Stomach (tissue), 9 donors: Measurements from ENCODE around the gene CHAF1A. TPM values are rescaled to one million over a fixed set of nuclear protein-coding genes. Genes with fewer than 3 reads are reported as not detected.

Experiments
- DNase-seq, 2 donors: peaks; one replicate each; pipeline versions ENCODE4 v3.0.0 to v3.0.0-alpha.2; 2013 to 2019
- H3K27ac ChIP-seq, 5 donors: fragments of 200-600 bp in 4 of 5; sonication (generic) in 4 of 5; one replicate each; pipeline ENCODE4 v1.5.1; 2013 to 2019; ENCODE audit warnings: mild to moderate bottlenecking in 1 of 5, moderate library complexity in 1 of 5
- H3K27me3 ChIP-seq, 3 donors: fragments of 200-600 bp; sonication (generic); one replicate each; pipeline ENCODE4 v1.5.1; 2017 to 2019; ENCODE audit warnings: mixed run types in 1 of 3
- H3K36me3 ChIP-seq, 4 donors: fragments of 200-600 bp; sonication (generic); 1 replicate in 3 of 4; 2 replicates in 1 of 4; pipeline ENCODE4 v1.5.1; 2016 to 2019
- H3K4me1 ChIP-seq, 4 donors: fragments of 200-600 bp; sonication (generic); one replicate each; pipeline ENCODE4 v1.5.1; 2016 to 2019
- H3K4me3 ChIP-seq, 4 donors: fragments of 200-600 bp; sonication (generic) in 3 of 4; one replicate each; pipeline ENCODE4 v1.5.1; 2016 to 2019; ENCODE audit warnings: mild to moderate bottlenecking in 1 of 4
- H3K9me3 ChIP-seq, 4 donors: fragments of 200-600 bp; sonication (generic); one replicate each; pipeline ENCODE4 v1.5.1; 2016 to 2019
- EP300 ChIP-seq: sonication (generic); formaldehyde crosslinking; IDR thresholded peaks from one replicate; pipeline ENCODE4 v1.6.1; 2017; ENCODE audit warnings: antibody characterized with exemption
- POLR2A ChIP-seq, 4 donors: fragments of 450-650 bp; IDR thresholded peaks; one replicate each; pipeline ENCODE4 v1.6.1; 2016; ENCODE audit warnings: antibody characterized with exemption in 4 of 4, control low read depth in 2 of 4, mild to moderate bottlenecking in 1 of 4, moderate library complexity in 1 of 4
- POLR2AphosphoS5 ChIP-seq, 3 donors: sonication (generic); formaldehyde crosslinking; IDR thresholded peaks; one replicate each; pipeline ENCODE4 v1.6.1; 2016; ENCODE audit warnings: antibody characterized with exemption in 3 of 3
- WGBS, 5 donors: extraction: QIAGEN DNeasy Blood & Tissue Kit in 3 of 5; methylation state at CpG; one replicate each; pipeline versions ENCODE4 v1.1.5 to v1.1.7; 2013 to 2018; 5-methylcytosine and 5-hydroxymethylcytosine counted together
- intact Hi-C: fragments of 100-400 bp; cut with DNase I; formaldehyde crosslinking; loops from one replicate; pipeline ENCODE4 v1.15.1; 2023; ENCODE audit warnings: low total_unique reads
- polyA plus RNA-seq, 3 donors: library from polyadenylated mRNA; stranded (reverse); fragments of 200-250 nt; gene quantifications; one replicate each; pipeline ENCODE4 v1.2.3, GENCODE V29; 2013
- total RNA-seq, 5 donors: library from RNA; depleted of rRNA; stranded (reverse); fragments of >200 nt; gene quantifications; one replicate each; pipeline versions ENCODE4 v1.1.0 to v1.2.3, GENCODE V29; 2014 to 2016
- TF ChIP-seq, protein P1 (sequence below), 7 experiments: fragments of 450-650 bp in 4 of 7; fragments of 200-600 bp in 3 of 7; sonication (generic) in 3 of 7; IDR thresholded peaks; one replicate each; pipeline ENCODE4 v1.5.1; 2016 to 2019; ENCODE audit warnings: antibody characterized with exemption in 7 of 7, control low read depth in 2 of 7, mild to moderate bottlenecking in 1 of 7
- donor health status: healthy with polysubstance abuse.
- donor health status: Bipolar disorder and iron deficiency.
- donor health status: healthy.

CHAF1A gene
- total and polyA plus RNA-seq, 8 donors = 1.8 to 100 (median 6.5) TPM

DNA sequence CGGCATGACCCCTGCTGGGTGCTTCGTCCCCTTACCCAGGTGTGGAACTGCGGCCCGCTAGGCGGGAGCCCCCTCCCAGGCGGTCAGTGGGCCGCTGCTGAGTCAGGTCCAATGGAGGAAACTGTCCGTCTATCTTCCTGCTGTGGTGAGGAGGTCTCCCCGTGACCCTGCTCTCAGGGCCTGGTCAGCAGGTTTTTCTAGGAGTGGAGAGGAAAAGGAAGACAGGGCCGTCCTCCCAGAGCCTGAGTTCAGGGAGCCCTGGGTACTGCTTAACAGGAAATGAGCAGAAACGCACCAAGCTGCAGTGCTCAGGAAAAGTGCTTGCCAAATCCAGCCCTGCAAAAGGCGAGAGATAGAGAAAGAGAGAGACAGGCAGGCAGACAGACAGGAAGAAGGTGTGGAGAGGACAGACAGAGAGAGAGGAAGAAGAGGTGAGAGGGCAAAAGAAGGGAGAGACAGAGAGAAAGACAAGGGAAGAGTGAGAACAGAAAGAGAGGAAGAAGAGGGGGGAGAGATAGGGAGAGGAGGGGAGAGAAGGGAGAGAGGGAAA lies 12.3 kb upstream of the CHAF1A start:
- Histone ChIP-seq H3K4me1 (peaks cover 82 to 94% (median 90%) of the 10 kb centered on the region in 4 donors), H3K27ac (peak overlapping the region; percentile 42 to 87 (median 82)), H3K9me3 (no peaks in the 10 kb centered on the region), H3K36me3 (peaks cover 5 to 20% (median 13%) of the 10 kb centered on the region in 4 donors), H3K4me3 (peak overlapping the region in 3 of 4 donors; percentile 7 to 22 (median 20)), H3K27me3 (no peaks in the 10 kb centered on the region)
- 38 to 54% (median 50%) methylated on average over 10 to 12 of the region's 12 CpGs for WGBS, 5 donors
- TF ChIP-seq EP300 (no peak), POLR2A (IDR thresholded peaks at IDR 0.05) (no peak), POLR2AphosphoS5 (IDR thresholded peaks at IDR 0.05) (peak in 1 of 3 donors; percentile 26)
- TF ChIP-seq, protein P1, sequence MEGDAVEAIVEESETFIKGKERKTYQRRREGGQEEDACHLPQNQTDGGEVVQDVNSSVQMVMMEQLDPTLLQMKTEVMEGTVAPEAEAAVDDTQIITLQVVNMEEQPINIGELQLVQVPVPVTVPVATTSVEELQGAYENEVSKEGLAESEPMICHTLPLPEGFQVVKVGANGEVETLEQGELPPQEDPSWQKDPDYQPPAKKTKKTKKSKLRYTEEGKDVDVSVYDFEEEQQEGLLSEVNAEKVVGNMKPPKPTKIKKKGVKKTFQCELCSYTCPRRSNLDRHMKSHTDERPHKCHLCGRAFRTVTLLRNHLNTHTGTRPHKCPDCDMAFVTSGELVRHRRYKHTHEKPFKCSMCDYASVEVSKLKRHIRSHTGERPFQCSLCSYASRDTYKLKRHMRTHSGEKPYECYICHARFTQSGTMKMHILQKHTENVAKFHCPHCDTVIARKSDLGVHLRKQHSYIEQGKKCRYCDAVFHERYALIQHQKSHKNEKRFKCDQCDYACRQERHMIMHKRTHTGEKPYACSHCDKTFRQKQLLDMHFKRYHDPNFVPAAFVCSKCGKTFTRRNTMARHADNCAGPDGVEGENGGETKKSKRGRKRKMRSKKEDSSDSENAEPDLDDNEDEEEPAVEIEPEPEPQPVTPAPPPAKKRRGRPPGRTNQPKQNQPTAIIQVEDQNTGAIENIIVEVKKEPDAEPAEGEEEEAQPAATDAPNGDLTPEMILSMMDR (IDR thresholded peaks at IDR 0.05) = no peak
- DNase-seq = peak in 1 of 2 donors; percentile 68
- intact Hi-C loops = no loop called here

GRCh38 chr19:4390567-4391305 lies 11.7 kb upstream of the CHAF1A start:
- peak overlapping the region in 3 of 4 donors; percentile 19 to 22 (median 20) for H3K4me3 ChIP-seq
- DNase-seq = peak in 1 of 2 donors; percentile 69
- no peaks in the 10 kb centered on the region for H3K9me3 ChIP-seq
- intact Hi-C loops = no loop called here
- peaks cover 11 to 20% (median 14%) of the 10 kb centered on the region in 4 donors for H3K36me3 ChIP-seq
- TF ChIP-seq POLR2AphosphoS5 (IDR thresholded peaks at IDR 0.05) = peak in 1 of 3 donors; percentile 10
- TF ChIP-seq EP300 = no peak
- peak overlapping the region; percentile 42 to 87 (median 82) for H3K27ac ChIP-seq
- H3K4me1 ChIP-seq = peaks cover 76 to 94% (median 90%) of the 10 kb centered on the region in 4 donors
- 20 to 26% (median 23%) methylated on average over 21 of the region's 21 CpGs for WGBS, 5 donors
- H3K27me3 ChIP-seq = no peaks in the 10 kb centered on the region

DNA sequence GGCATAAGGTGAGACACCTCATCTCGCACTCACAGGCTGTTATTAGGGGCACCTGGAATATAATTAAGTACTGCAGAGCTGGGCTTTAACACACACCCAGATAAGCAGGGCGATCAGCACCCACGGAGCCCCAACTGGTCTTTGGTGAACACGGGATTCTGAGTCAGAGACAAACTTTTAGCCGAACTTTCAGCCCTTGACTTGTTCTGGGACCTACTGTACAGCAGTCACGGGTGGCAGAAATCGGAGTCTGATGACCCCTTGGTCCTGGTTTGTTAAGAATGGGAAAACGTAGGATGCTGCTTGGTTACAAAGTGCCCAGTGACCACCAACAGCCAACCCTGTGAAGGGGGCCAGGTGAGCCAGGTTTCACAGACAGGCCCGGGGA lies 11.1 kb upstream of the CHAF1A start:
- no peaks in the 10 kb centered on the region for H3K27me3 ChIP-seq
- H3K4me3 ChIP-seq = peak overlapping the region in 2 of 4 donors; percentile 17 to 19
- WGBS, 5 donors = 27 to 61% (median 39%) methylated on average over 6 to 9 of the region's 9 CpGs
- peaks cover 15 to 23% (median 20%) of the 10 kb centered on the region in 4 donors for H3K36me3 ChIP-seq
- no peak for DNase-seq
- peak overlapping the region; percentile 42 to 87 (median 82) for H3K27ac ChIP-seq
- intact Hi-C loops = no loop called here
- H3K4me1 ChIP-seq = peaks cover 73 to 93% (median 90%) of the 10 kb centered on the region in 4 donors
- TF ChIP-seq POLR2AphosphoS5 (IDR thresholded peaks at IDR 0.05) (no peak), POLR2A (IDR thresholded peaks at IDR 0.05) (no peak), EP300 (no peak)
- TF ChIP-seq, protein P1 (IDR thresholded peaks at IDR 0.05) = no peak
- H3K9me3 ChIP-seq = no peaks in the 10 kb centered on the region

GRCh38 chr19:4391701-4392483 lies 10.5 kb upstream of the CHAF1A start:
- Histone ChIP-seq H3K36me3 (peaks cover 15 to 29% (median 21%) of the 10 kb centered on the region in 4 donors), H3K27ac (peak overlapping the region; percentile 42 to 87 (median 82)), H3K4me1 (peaks cover 74 to 98% (median 91%) of the 10 kb centered on the region in 4 donors), H3K4me3 (peak overlapping the region in 1 of 4 donors; percentile 1), H3K27me3 (no peaks in the 10 kb centered on the region), H3K9me3 (no peaks in the 10 kb centered on the region)
- 37 to 59% (median 45%) methylated on average over 14 to 20 of the region's 20 CpGs for WGBS, 5 donors
- DNase-seq = peak in 1 of 2 donors; percentile 74
- peak in 2 of 3 donors; percentile 37 to 43 for TF ChIP-seq POLR2AphosphoS5 (IDR thresholded peaks at IDR 0.05)
- TF ChIP-seq, protein P1 (IDR thresholded peaks at IDR 0.05) = no peak
- intact Hi-C loops = no loop called here
